HCT116 (cell line): ENCODE results near the gene CERK.

Source experiments
- CTCF ChIP-seq, 3 experiments: fragments of 200-600 bp in 1 of 3; sonication (generic) in 1 of 3; IDR thresholded peaks in 2 of 3; conservative IDR thresholded peaks in 1 of 3; 2 replicates each; pipeline ENCODE4 v1.5.1; 2012 to 2017; ENCODE audit warnings: low read depth in 2 of 3, low read length in 2 of 3, antibody characterized with exemption in 1 of 3, borderline replicate concordance in 1 of 3, control low read depth in 1 of 3, mild to moderate bottlenecking in 1 of 3, mixed read lengths in 1 of 3, mixed run types in 1 of 3, moderate library complexity in 1 of 3; ENCODE audit not compliant: insufficient read depth in 1 of 3
- EGR1 ChIP-seq: IDR thresholded peaks from 2 replicates; pipeline ENCODE4 v1.6.1; 2012; ENCODE audit warnings: low read depth
- EZH2 ChIP-seq: fragments of 200-600 bp; sonication (generic); IDR thresholded peaks from 2 replicates; pipeline ENCODE4 v1.6.1; 2017; ENCODE audit warnings: antibody characterized with exemption, mixed run types
- EZH2phosphoT487 ChIP-seq: fragments of 200-600 bp; IDR thresholded peaks from 2 replicates; pipeline ENCODE4 v1.6.1; 2018; ENCODE audit warnings: antibody characterized with exemption, borderline replicate concordance
- JUND ChIP-seq: IDR thresholded peaks from 2 replicates; pipeline ENCODE4 v1.6.1; 2012
- MAX ChIP-seq: IDR thresholded peaks from 2 replicates; pipeline ENCODE4 v1.6.1; 2012
- POLR2A ChIP-seq: IDR thresholded peaks from 2 replicates; pipeline ENCODE4 v1.7.0; 2011; ENCODE audit warnings: borderline replicate concordance; ENCODE audit not compliant: insufficient read depth, insufficient read length; ENCODE audit errors: extremely low read depth
- POLR2AphosphoS5 ChIP-seq: IDR thresholded peaks from 2 replicates; pipeline ENCODE4 v1.6.1; 2011; ENCODE audit warnings: mild to moderate bottlenecking, low read depth, low read length, moderate library complexity
- ZNF274 ChIP-seq: fragments of 200-500 bp; sonication (Bioruptor generic); IDR thresholded peaks from 2 replicates; pipeline ENCODE4 v1.6.1; 2014; ENCODE audit warnings: mild to moderate bottlenecking, low read depth, low read length, inconsistent platforms
- TF ChIP-seq, protein P1 (sequence below): IDR thresholded peaks from 2 replicates; pipeline ENCODE4 v1.6.1; 2012; ENCODE audit warnings: low read depth

DNA sequence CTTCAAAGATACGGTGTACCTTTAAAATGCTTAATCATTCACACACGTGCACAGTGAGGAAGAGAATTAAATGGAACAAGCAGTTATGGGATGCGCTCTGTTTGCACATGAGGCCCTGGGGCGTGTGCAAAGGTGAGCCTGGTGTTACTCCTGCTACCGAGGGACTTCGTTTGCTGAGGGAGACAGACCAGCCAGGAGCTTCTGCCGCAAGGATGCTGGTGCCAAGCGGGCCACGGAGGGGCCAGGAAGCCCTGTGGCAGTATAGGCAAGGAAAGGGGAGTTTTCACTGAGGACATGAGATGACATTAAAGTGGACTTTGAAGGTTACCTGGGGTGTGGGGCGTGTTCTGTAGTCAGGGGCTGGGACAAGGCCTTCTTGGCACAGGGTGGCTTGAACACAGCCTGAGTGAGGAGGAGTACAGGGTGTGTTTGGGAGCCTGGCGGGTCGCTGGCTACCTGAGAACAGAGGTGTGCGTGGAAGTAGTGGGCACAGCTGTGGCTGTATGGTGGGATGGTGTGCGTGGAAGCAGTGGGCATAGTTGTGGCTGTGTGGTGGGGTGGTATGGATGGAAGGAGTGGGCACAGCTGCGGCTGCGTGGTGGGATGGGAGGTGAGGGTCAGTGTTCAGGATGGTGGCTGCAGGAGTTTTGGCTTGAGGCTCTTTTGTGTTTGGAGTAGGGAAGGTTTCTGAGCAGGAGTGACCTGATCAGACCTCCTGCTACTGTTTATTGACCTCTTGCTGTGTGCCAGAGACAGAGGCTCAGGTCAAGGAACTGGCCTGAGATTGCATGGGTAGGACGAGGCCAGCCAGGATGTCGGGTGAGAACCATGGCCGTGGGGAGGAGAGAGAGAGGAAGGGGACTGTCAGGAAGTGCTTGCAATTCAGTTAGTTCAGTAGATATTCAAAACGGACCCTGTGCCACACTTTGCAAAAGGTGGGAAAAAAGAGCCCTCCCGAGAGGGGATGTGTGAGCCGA lies 38.1 kb upstream of the CERK start:
- no peak for TF ChIP-seq POLR2AphosphoS5
- no peak for TF ChIP-seq POLR2A
- TF ChIP-seq MAX, result no peak
- TF ChIP-seq CTCF (IDR thresholded peaks at IDR 0.05 in 2 of 3, conservative IDR thresholded peaks at IDR 0.05 in 1 of 3; ENCODE audit: borderline replicate concordance in 1 of 3, insufficient read depth in 1 of 3, low read depth in 2 of 3, low read length in 2 of 3), result no peak
- no peak for TF ChIP-seq JUND
- TF ChIP-seq EZH2phosphoT487, result no peak
- no peak for TF ChIP-seq EGR1
- TF ChIP-seq, protein P1, sequence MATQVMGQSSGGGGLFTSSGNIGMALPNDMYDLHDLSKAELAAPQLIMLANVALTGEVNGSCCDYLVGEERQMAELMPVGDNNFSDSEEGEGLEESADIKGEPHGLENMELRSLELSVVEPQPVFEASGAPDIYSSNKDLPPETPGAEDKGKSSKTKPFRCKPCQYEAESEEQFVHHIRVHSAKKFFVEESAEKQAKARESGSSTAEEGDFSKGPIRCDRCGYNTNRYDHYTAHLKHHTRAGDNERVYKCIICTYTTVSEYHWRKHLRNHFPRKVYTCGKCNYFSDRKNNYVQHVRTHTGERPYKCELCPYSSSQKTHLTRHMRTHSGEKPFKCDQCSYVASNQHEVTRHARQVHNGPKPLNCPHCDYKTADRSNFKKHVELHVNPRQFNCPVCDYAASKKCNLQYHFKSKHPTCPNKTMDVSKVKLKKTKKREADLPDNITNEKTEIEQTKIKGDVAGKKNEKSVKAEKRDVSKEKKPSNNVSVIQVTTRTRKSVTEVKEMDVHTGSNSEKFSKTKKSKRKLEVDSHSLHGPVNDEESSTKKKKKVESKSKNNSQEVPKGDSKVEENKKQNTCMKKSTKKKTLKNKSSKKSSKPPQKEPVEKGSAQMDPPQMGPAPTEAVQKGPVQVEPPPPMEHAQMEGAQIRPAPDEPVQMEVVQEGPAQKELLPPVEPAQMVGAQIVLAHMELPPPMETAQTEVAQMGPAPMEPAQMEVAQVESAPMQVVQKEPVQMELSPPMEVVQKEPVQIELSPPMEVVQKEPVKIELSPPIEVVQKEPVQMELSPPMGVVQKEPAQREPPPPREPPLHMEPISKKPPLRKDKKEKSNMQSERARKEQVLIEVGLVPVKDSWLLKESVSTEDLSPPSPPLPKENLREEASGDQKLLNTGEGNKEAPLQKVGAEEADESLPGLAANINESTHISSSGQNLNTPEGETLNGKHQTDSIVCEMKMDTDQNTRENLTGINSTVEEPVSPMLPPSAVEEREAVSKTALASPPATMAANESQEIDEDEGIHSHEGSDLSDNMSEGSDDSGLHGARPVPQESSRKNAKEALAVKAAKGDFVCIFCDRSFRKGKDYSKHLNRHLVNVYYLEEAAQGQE, result no peak
- TF ChIP-seq ZNF274, result no peak
- TF ChIP-seq EZH2, result no peak
